GM19035 (cell line): Measurements from ENCODE around the gene PTPRM.

ENCODE experiments used
- ATAC-seq: cut with Tn5 transposase; IDR thresholded peaks from one replicate; pipeline ENCODE4 v1.9.1; 2021; ENCODE audit not compliant: unreplicated experiment

The PTPRM gene

DNA sequence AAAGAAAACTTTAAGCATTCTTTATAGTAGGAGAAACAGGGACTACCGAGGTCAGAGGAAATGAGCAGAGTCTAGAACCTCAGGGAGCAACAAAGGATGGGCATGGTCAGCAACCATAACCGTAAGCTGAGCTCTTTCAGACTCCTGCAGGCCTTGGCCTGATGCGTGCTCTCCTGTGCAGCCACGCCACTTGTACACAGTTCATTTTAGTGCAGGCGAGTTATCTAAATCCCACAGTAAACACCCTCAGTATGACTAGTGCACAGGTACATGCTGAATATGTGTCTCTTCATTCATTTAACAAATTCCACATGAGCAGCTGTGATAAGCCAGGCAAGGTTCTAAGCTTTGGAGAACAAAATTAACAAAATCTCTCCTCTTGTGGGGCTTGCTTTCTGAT lies 640.9 kb downstream of the PTPRM start:
- ATAC-seq, result no peak

DNA sequence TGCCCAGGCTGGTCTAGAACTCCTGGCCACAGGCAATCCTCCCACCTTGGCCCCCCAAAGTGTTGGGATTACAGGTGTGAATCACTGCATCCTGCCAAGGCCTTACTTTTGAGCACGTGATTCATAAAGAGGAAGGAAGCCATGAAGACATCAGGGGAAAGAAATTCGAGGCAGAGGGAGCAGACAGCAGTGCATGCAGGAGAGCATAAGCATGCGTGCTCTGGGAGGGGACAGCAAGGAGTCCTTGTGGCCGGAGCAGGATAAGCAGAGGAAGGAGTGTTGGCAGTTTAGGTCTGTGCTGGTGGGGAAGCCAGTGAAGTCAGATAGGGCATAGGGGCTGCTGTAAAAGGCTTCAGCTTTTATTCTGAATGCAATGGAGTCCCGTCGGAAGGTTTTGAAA lies 641.6 kb downstream of the PTPRM start:
- ATAC-seq, result no peak

DNA sequence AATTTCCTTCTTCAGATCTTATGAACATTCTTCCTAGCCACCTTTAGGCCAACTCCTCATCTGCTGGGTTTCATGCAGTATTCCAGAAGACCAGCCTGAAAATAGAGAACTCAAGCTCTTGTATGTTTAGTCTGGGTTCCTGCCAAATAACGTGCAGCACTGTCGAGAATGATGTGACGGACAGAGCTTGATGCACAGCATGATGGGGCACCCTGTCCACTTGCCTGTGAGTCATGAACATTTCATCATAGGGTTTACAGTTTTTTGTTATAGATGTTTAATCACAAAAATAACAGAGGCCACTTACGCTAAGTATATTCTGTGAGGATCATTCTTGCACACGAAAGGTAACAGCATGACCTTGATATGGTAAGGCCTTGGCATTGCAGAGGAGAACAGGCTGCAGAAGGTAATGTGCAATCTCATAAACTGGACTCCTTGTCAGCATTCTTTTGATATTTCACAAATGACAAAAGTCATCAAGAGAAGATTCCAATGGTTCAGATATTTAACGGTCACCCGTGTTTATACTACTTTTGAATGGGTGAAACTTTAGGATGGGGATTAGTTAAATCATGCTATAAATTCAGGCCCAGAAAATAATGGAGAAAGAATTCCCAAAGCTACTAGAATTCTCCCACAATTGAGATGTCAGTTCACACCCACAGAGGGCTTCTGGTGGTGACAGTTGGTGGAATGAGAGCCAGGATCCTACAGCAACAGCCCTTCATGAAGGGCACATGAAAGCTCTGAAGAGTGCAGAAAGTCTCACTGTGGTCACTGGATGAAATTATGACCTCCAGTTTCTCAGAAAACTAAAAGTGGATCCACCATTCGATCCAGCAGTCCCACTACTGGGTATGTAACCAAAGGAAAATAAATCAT lies 646.0 kb downstream of the PTPRM start:
- no peak for ATAC-seq

DNA sequence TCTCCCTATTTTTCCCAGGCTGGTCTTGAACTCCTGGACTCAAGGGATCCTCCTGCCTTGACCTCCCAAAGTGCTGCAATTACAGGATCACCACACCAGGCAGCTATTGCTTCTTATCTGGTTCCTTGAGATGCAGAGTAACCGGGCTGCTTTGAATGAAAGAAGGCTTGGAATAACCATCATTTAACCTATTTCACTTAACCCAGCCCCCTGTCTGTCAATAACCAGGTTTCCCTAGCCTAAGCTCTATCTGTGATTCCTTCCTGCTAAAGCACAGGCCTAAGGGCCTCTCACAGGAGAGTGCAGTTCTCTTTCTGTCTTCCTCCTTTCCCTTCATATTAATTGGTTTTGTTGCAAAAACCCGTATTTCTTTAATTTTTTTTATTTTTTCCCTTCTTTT lies 648.6 kb downstream of the PTPRM start:
- no peak for ATAC-seq

DNA sequence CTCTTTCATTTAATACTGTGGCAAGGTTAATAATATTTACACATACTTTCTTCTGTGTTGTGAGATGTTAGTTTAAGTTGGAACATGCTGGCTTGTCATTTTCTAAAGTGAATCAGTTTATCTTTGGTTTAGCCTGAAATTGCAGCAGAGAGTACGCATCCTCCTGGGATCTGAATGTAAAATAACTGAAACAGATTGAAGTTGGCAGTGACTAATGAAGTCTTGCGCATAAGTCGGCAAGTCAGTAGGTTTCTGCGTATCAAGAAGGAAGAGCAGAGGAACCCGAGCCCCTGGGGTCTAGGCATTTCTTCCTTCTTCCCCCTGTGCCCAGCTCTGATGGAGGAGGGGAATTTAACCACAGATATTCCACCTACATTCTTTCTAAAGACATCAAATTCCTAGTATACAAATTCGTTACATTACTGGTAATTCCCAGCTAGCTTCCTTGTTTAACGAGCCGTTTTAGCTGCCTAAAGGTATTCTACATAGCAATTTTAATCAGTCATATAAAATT lies 650.0 kb downstream of the PTPRM start:
- ATAC-seq, result no peak

DNA sequence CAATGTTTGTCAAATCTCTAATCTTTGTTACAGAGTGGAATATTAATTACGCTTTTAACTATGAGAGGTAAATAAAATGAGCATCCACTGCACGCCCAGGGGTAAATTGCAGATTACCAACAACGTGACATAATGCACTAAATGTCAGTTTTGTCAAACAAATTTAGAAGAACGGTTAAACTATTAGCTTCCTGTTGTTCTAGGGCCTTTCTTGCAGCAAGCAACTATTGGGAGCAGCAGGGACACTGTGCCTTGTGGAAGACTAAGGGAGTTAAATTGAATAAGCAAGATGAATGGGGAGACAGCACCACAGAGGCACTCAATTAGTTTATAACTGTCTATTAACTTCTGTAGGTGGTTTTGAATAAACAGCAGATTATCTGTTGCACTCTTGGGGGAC lies 651.1 kb downstream of the PTPRM start:
- no peak for ATAC-seq

DNA sequence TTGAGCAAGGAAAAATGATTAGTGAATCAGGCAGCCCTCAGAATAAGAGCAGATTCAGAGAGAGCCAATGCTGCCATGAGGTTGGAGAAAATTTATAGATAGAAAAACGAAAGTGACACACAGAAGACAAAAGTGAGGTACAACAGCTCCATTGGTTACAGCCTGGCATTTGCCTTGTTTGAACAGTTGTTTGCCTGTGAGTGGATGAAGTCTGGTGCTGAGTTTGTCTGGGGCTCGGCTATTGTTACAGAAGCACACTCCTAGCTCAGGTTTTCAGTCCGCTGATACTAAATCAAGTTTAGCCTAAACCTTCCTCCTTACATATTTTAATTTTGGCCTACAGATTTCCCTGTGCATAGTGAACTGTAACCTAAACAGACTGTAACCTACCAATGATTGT lies 654.3 kb downstream of the PTPRM start:
- no peak for ATAC-seq

DNA sequence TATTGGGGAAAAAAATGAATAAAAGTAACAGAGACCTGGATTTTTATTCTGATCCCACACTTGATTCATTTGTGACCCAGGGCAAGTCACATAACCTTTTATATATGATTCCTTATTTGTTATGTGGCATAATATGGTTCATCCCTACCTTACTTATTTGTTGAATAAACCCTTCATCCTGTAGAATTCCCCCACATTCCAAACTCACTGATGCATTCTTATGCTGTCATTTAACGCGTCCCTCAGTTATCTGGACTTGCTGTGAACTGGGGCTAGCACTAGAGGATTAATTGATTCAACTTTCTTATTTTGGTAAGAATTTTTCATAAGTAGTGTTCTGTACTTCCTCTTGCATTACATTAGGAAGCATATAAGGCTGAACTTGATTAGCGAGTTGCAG lies 657.5 kb downstream of the PTPRM start:
- ATAC-seq, result no peak

DNA sequence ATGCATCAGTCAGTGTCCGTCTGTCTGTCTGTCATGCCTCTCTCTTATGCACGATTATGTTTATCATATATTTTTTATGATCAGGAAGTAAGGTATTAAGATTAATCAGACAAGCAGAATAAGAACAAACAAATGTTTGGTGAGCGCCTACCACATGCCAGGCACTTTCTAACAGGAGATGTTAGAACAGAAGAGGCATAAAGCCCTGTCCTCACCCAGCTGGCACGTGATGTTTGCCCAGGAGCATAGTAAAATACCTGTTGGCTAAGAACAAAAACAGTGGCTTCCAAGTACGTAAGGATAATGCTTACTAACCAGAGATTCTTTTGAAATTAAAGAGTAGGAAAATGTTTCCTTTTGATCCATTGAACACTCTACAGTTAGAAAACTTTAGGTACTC lies 661.9 kb downstream of the PTPRM start:
- no peak for ATAC-seq

DNA sequence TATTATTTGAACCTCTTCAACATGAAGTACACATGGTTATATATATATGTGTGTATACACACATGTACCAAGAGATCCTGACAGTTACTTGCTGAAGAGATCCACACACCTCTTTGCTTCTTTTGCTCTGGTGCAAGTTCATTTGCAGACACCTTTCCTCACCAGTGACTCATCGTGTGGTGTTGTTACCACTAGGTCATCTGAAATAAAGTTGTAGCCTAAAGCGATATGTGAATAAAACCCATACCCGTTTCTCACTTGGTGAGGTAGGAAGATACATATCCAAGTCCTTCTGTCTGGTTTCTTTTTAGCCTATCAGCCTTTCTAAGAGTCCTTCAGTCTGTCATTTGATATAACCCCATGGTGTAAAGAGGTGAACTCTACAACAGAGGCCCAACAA lies 662.7 kb downstream of the PTPRM start:
- no peak for ATAC-seq

DNA sequence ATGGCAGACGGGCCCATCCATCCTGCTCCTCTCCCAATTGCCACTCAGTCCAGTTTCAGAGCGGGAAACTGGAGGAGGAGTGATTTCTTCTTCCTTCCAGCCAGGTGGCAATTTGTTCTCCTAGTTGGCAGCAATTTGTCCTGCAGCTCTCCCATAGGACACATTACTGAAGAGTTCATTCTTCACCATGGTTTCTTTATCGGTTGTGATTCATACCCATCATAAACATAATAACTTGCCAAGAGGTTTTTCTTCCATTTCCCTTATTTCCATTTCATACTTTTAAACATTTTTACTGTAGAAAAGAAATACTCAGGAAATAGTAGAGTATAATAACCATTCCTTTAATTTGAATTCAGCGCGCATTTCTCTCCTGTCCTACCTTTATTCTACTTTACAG lies 664.2 kb downstream of the PTPRM start:
- ATAC-seq, result no peak

DNA sequence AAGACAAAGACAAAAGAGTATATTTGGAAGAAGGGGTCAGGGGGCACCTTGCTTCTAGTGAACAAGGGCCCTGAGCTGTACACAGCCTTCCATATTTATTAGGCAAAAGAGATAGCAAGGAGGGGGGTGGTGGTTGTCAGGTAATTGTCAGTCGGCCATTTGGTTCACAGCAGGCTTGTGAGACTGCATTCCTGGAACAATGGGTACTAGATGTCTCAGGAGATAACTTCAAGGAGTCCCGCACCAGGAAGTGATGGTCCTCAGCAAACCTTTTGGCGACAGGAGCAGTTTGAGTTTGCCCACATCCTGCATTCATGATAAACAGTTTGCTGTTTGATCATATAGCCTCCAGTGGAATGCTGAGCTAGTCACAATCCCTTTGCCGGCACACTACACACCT lies 665.7 kb downstream of the PTPRM start:
- ATAC-seq, result no peak

DNA sequence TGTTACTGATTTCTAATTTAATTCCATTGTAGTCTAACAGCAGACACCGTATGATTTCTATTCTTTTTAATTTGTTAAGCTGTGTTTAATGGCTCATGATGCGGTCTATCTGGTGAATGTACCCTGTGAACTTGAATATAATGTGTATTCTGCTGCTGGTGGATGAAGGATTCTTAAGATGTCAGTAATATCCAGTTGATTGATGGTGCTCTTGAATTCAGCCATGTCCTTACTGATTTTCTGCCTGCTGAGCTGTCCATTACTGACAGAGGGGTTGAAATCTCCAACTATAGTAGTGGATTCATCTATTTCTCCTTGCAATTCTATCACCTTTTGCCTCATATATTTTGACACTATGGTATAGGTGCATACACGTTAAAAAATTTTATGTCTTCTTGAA lies 668.8 kb downstream of the PTPRM start:
- ATAC-seq, result no peak

DNA sequence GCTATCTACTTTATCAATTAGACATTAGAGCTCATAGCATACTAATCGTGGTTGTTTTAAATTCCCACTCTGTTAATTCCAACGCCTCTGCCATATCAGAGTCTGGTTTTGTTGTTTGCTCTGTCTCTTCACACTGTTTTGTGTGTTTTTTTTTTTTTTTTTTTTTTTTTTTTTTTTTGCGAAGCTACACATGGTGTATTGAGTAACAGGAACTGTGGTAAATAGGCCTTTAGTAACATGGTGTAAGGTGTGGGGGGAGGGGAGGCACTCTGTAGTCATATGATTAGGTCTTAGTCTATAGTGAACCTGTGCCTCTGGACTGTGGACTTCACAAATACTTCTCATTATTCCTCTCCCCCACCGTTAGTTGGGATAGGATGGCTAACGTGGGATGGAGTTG lies 671.4 kb downstream of the PTPRM start:
- ATAC-seq, result no peak

DNA sequence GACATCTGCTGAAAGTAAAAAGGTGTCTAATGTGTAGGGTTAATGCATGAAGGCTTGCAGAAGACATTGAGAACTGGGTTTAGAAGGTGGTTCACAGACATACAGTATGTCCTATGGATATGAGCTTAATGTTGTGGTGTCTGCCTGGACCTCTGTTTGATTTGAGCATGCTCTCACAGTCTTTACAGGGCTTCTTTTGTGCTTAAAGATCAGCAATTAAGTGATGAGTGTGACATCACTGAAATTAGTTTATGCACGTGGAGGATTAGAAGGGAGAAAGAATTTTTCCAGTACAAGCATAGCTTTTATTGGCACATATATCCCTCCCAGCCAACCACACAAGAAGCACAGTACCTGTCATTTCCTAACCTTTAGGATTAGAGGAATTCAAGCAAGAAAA lies 674.6 kb downstream of the PTPRM start:
- ATAC-seq, result no peak

DNA sequence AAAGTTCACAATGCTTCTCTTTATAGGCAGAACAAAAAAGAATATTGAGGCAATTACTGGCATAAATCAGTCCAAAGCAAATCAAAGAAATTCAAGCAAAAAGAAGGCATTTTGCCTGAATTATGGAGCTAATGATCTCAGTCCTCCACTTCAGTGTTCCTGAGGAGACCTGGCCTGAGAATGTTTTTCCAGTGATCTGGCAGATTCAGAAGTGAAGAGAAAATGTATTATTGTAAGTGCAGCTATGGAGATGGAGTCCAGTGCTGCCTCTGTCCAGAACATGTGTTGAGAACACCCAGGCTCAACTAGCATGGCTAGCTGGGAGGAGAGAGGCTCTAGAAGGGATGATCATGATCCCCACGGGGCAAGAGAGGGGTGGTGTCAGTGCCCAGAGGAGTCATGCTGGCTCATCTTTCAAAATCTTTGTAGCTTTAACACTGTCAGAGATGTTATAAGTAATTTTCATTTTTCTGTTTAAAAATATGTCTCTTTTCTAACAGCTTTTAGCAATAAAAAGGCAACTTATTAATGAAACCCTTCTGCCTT lies 675.1 kb downstream of the PTPRM start:
- no peak for ATAC-seq

DNA sequence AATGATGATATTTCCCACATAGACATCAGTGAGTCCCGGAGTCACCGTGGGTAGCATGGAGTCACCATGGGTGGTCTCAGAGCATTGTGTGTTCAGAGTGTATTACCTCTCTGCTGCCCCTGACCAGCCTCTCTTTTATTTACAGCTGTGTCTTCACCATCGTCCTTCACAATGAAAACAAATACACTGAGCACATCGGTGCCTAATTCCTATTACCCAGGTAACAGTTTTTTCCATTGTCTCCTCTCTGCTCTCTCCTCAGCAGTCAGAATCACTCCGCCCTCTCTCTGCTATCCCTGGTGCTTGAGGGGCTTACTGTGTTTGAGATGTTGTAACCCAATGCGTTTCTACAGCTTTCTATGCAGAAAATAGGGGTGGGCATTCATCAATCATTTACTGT lies 680.6 kb downstream of the PTPRM start:
- ATAC-seq, result no peak

DNA sequence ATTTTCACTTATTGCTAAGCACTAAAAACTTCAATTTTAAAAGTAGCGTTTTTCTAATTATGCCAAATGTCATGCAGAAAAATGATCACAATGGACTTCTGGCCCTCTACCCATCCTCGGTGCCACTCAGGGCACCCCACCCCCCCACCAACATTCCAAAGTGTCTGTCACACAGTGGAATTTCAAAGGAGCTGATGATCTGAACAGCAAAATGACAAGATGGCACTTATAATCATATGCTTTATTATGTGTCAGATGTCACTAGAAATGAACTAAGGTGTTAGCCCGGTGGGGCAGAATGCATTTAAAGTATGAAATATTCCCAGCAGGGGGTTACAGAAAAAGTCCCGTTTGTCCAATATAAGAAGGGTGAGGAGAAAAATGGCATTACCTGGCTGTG lies 681.5 kb downstream of the PTPRM start:
- ATAC-seq, result no peak

DNA sequence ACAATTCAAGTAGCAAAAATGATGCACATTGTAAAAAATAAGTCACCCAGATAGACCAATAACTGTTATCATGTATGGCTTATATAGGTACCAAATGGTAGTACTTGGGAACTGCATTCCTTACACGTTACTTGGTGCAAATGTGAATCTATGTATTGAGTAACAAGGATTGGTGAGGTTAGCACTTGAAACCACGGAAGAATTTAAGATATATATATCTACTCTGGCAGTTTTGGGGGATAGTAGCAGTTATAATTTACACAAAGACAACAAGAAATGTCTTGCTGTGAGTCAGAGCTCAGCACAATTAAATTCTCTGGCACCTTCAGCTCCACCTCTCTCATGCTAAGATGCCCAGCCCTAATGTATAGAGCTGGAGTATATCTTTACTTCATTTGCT lies 682.7 kb downstream of the PTPRM start:
- no peak for ATAC-seq

DNA sequence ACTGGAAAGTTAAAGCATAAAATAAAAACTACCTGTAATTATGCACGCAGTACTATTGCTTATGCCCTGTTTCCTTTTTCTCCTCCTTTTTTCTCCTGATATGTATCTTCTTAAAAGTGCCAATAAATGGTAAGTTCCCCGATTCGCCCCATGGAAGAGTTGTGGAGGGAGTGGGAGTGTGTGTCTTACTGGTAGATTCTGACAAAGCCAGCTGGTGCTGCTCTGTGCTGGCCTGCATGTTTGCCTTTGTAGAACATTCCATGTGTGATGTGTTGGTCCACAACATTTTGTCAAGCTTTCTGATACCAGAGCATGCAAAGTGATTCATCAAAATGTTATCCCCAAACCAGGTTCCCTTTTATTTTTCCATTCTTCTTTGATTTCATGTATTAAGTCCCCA lies 685.3 kb downstream of the PTPRM start:
- ATAC-seq, result no peak

DNA sequence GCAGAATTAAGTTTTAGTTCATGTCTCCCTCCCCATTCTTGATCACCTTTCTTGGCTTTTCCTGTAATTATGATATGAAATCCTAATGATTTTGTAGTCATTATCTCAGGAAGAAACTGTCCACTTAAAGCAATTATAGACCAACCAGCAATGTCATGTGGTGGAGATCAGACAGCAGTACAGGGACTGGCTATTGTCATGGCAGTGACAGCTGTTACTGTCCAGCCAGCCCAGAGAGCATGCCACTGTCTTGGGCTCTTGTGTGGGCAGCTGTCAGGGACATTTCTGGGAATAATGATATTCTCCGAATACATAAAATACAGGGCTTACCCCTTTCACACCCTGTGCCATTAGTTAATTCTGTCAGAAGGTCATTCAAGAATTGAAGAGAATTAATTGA lies 686.8 kb downstream of the PTPRM start:
- ATAC-seq, result no peak

DNA sequence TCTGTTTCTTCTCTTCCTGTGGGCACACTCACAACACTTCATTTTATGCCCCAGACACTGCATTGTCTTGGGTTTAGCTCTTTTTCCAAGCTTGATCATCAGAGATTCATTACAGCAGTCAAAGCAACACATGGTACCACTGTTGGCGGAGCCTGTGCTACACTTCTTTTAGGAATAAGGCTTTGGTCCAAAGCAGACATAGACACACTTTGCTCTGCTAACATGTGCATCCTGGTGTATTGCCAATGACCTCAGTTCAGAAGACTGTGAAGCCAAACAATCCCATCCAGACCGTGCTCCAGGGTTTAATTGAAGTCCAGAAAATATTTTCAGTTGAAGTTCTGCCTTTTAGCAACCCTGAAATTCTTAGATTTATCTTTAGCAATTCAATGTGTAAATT lies 687.5 kb downstream of the PTPRM start:
- no peak for ATAC-seq
